Lung (tissue), 12 donors: ENCODE measurements around the gene KCNB1. TPM values are rescaled to one million over a fixed set of nuclear protein-coding genes. Genes with fewer than 3 reads are reported as not detected.

Experiments
- ATAC-seq: fragments of 200-7000 bp; cut with Tn5 transposase; one replicate; pipeline ENCODE4 v1.9.1; 2020; ENCODE audit warnings: moderate number of reproducible peaks; ENCODE audit not compliant: insufficient read depth, low FRiP score
- DNase-seq, 3 donors: peaks; one replicate each; pipeline ENCODE4 v3.0.0-alpha.2; 2013 to 2017
- H3K27ac ChIP-seq, 2 donors: one replicate each; pipeline ENCODE4 v1.5.1; 2013; ENCODE audit warnings: mild to moderate bottlenecking in 2 of 2, moderate library complexity in 2 of 2, control low read depth in 1 of 2, inconsistent platforms in 1 of 2, low read depth in 1 of 2, low read length in 1 of 2
- H3K27me3 ChIP-seq, 3 donors: one replicate each; pipeline ENCODE4 v1.5.1; 2013; ENCODE audit warnings: low read length in 2 of 3; ENCODE audit not compliant: control insufficient read depth in 3 of 3, insufficient read depth in 3 of 3
- H3K36me3 ChIP-seq, 4 donors: one replicate each; pipeline ENCODE4 v1.5.1; 2013; ENCODE audit warnings: low read length in 4 of 4, mild to moderate bottlenecking in 1 of 4, moderate library complexity in 1 of 4; ENCODE audit not compliant: control insufficient read depth in 4 of 4, insufficient read depth in 4 of 4
- H3K4me1 ChIP-seq, 5 donors: one replicate each; pipeline ENCODE4 v1.5.1; 2013; ENCODE audit warnings: low read length in 5 of 5, mild to moderate bottlenecking in 2 of 5, moderate library complexity in 1 of 5; ENCODE audit not compliant: control insufficient read depth in 5 of 5, insufficient read depth in 5 of 5
- H3K4me3 ChIP-seq: one replicate; pipeline ENCODE4 v1.5.1; 2013; ENCODE audit warnings: mild to moderate bottlenecking, control low read depth, moderate library complexity
- H3K9ac ChIP-seq, 2 donors: one replicate each; pipeline ENCODE4 v1.5.1; 2013; ENCODE audit warnings: low read length in 2 of 2, control low read depth in 1 of 2; ENCODE audit not compliant: insufficient read depth in 1 of 2
- H3K9me3 ChIP-seq, 4 donors: one replicate each; pipeline ENCODE4 v1.5.1; 2013; ENCODE audit warnings: low read length in 3 of 4, mild to moderate bottlenecking in 1 of 4, moderate library complexity in 1 of 4; ENCODE audit not compliant: control insufficient read depth in 4 of 4, insufficient read depth in 3 of 4
- WGBS, 2 donors: extraction: QIAGEN DNeasy Blood & Tissue Kit; methylation state at CpG; one replicate each; pipeline ENCODE4 v1.1.7; 2013; 5-methylcytosine and 5-hydroxymethylcytosine counted together
- polyA plus RNA-seq, 2 donors: library from polyadenylated mRNA; stranded (reverse); fragments of 200-250 nt; gene quantifications; one replicate each; pipeline ENCODE4 v1.2.1, GENCODE V29; 2013
- total RNA-seq, 2 donors: library from RNA; depleted of rRNA in 1 of 2; stranded (reverse); fragments of >200 nt in 1 of 2; gene quantifications; one replicate each; pipeline ENCODE4 v1.2.1, GENCODE V29; 2014 to 2021
- TF ChIP-seq, protein P1 (sequence below): IDR thresholded peaks from 2 replicates; pipeline ENCODE4 v1.5.1; 2012; ENCODE audit warnings: mild to moderate bottlenecking; ENCODE audit errors: control extremely low read depth, extremely low read depth
- donor health status: control.
- donor health status: control.
- donor health status: Bipolar disorder and iron deficiency.
- donor health status: healthy.
- donor health status: DM: yes; HTN: yes; CAD: no.

The KCNB1 gene
- total and polyA plus RNA-seq, 4 donors: 0.11 to 1.0 (median 0.57) TPM

DNA sequence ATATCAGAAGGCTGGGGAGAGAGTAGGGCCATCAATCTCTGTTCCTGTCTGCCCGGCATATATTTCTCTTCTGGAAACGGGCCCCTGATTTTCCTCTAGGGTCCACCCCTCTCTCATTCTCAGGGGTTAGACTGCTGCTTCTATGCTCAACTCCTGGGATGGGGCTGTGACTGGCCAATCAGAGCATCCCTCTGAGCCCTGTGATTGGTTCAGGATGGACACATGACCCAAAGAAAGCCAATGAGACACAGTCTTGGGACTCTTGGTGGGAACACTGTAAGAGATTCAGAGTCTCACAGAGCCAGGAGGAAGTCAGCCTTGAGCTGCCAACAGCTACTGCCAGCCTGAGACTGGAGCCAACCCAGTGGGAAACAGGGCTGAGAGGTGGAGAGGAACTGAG is 31.0 kb upstream of the KCNB1 start:
- Histone ChIP-seq H3K4me1 (peaks cover 0 to 3% (median 0%) of the 10 kb centered on the region in 5 donors), H3K9me3 (no peaks in the 10 kb centered on the region), H3K36me3 (no peaks in the 10 kb centered on the region), H3K27me3 (no peaks in the 10 kb centered on the region), H3K4me3 (no peak overlapping the region), H3K9ac (no peak overlapping the region), H3K27ac (no peak overlapping the region)
- TF ChIP-seq, protein P1, sequence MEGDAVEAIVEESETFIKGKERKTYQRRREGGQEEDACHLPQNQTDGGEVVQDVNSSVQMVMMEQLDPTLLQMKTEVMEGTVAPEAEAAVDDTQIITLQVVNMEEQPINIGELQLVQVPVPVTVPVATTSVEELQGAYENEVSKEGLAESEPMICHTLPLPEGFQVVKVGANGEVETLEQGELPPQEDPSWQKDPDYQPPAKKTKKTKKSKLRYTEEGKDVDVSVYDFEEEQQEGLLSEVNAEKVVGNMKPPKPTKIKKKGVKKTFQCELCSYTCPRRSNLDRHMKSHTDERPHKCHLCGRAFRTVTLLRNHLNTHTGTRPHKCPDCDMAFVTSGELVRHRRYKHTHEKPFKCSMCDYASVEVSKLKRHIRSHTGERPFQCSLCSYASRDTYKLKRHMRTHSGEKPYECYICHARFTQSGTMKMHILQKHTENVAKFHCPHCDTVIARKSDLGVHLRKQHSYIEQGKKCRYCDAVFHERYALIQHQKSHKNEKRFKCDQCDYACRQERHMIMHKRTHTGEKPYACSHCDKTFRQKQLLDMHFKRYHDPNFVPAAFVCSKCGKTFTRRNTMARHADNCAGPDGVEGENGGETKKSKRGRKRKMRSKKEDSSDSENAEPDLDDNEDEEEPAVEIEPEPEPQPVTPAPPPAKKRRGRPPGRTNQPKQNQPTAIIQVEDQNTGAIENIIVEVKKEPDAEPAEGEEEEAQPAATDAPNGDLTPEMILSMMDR: no peak
- no peak for DNase-seq
- 81 to 88% methylated on average over 2 of the region's 2 CpGs for WGBS, 2 donors
- no peak for ATAC-seq

DNA sequence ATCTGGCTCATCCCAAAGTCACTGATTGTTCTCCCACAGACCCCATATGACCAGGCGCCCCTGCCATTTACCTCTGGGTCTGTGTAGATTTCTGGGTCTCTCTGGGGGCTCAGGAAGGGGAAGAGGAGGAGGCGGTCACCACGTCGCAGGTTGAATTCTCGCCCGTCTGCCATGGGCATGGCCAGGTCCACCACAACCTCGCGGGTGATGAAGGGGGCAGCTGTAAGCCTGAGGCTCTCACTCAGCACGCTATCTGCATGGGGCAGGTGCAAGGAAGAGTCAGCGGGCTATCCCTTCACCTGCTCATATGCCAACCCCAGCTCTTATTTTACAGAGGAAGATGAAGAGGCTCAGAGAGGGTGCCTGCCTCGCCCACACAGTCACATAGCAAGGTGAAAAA is 30.5 kb upstream of the KCNB1 start:
- DNase-seq: no peak
- TF ChIP-seq, protein P1: no peak

DNA sequence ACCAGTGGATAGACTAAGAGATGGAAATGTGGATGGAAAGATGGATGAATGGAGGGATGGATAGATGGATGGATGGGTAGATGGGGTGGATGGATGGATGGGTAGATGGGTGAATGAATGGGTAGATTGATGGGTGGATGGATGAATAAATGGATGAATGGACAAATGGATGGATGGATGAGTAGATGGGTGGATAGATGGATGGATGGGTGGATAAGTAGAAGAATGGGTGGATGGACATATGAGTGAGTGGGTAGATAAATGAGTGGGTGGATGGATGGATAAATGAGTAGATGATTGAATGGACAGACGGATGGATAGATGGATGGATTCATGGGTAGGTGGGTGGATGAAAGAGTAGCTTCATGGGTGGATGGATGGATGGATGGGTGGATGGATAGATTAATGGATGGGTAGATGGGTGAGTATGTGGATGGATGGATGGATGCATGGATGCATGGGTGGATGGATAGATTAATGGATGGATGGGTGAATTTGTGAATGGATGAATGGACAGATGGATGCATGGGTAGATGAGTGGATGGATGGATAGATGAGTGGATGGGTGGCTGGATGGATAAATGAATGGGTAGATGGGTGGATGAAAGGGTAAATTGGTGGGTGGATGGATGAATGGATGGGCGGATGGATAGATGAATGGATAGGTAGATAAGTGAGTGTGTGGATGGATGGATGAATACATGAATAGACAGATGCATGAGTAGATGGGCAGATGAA is 29.5 kb upstream of the KCNB1 start:
- Histone ChIP-seq H3K27ac (no peak overlapping the region), H3K36me3 (no peaks in the 10 kb centered on the region), H3K9me3 (no peaks in the 10 kb centered on the region), H3K4me1 (peaks cover 0 to 3% (median 0%) of the 10 kb centered on the region in 5 donors), H3K4me3 (no peak overlapping the region), H3K27me3 (no peaks in the 10 kb centered on the region), H3K9ac (no peak overlapping the region)
- TF ChIP-seq, protein P1: no peak
- ATAC-seq: no peak
- DNase-seq: no peak
- WGBS, 2 donors: 94 to 95% methylated on average over 2 of the region's 2 CpGs

More for the DNA sequence above, 30.5 kb upstream of the KCNB1 start:
- no peak overlapping the region for H3K9ac ChIP-seq
- H3K27ac ChIP-seq: no peak overlapping the region
- 88 to 93% methylated on average over 11 of the region's 11 CpGs for WGBS, 2 donors
- H3K4me3 ChIP-seq: no peak overlapping the region
- ATAC-seq: no peak
- no peaks in the 10 kb centered on the region for H3K36me3 ChIP-seq
- peaks cover 0 to 3% (median 0%) of the 10 kb centered on the region in 5 donors for H3K4me1 ChIP-seq
- H3K9me3 ChIP-seq: no peaks in the 10 kb centered on the region
- H3K27me3 ChIP-seq: no peaks in the 10 kb centered on the region
